Gastroesophageal sphincter (tissue), 3 donors: ENCODE measurements around the gene ATG7.

Experiments
- CTCF ChIP-seq, 4 experiments: fragments of 200-600 bp in 2 of 4; fragments of 450-650 bp in 2 of 4; sonication (generic) in 1 of 4; IDR thresholded peaks; one replicate each; pipeline ENCODE4 v1.5.1; 2017 to 2019; ENCODE audit warnings: antibody characterized with exemption in 4 of 4, mild to moderate bottlenecking in 2 of 4, moderate library complexity in 2 of 4
- POLR2A ChIP-seq, 2 donors: fragments of 450-650 bp; IDR thresholded peaks; one replicate each; pipeline ENCODE4 v1.6.1; 2017; ENCODE audit warnings: antibody characterized with exemption in 2 of 2, mild to moderate bottlenecking in 2 of 2, moderate library complexity in 1 of 2
- POLR2AphosphoS5 ChIP-seq: sonication (generic); formaldehyde crosslinking; IDR thresholded peaks from one replicate; pipeline ENCODE4 v1.6.1; 2017; ENCODE audit warnings: antibody characterized with exemption

- TF ChIP-seq CTCF (IDR thresholded peaks at IDR 0.05) (no peak), POLR2AphosphoS5 (no peak), POLR2A (IDR thresholded peaks at IDR 0.05) (no peak)
Observed at GRCh38 chr3:11591391-11592282, 319.4 kb downstream of the ATG7 start.
